ENCODE results near the gene WNT4. TPM values are rescaled to one million over a fixed set of nuclear protein-coding genes. Genes with fewer than 3 reads are reported as not detected.

Gene WNT4
- total RNA-seq, 1 experiment from 2014 or later: 0.92 TPM

GRCh38 chr1:22107126-22107525, 35.8 kb downstream of the WNT4 start:
- Histone ChIP-seq H3K27me3 (ENCODE audit: control insufficient read depth, insufficient read depth, low read length) (no peaks in the 10 kb centered on the region), H3K4me3 (ENCODE audit: low read depth in 2 of 2, low read length in 2 of 2) (no peak overlapping the region), H3K27ac (ENCODE audit: low read length) (no peak overlapping the region), H3K9me3 (ENCODE audit: control insufficient read depth, insufficient read depth, low read depth, low read length) (no peaks in the 10 kb centered on the region), H3K36me3 (ENCODE audit: control insufficient read depth, insufficient read depth, low read length) (peaks cover 3% of the 10 kb centered on the region; the same call in 1 of the 2 replicates), H3K4me1 (ENCODE audit: control insufficient read depth, insufficient read depth, low read length) (no peaks in the 10 kb centered on the region)
- POLR2A ChIA-PET: no interaction called here
- intact Hi-C loops (cut with micrococcal nuclease; ENCODE audit: unreplicated experiment) (loop anchor here (10.0 kb wide), 1 partner anchor 308 kb away; no protein-coding TSS in a partner anchor), in situ Hi-C loops (cut with HindIII; ENCODE audit: low pct_unique_long_range_greater_than_20kb, low sequenced_read_pairs) (no loop called here)
- CTCF ChIA-PET: no interaction called here
- DNase-seq (ENCODE audit: low read depth, low spot score): no peak
- TF ChIP-seq TCF7L2 (IDR thresholded peaks at IDR 0.05; ENCODE audit: low read depth, low read length): no peak
- TF ChIP-seq POLR2AphosphoS5 (IDR thresholded peaks at IDR 0.05; ENCODE audit: low read depth, low read length): no peak
- no peak for TF ChIP-seq SIN3A (IDR thresholded peaks at IDR 0.05; ENCODE audit: borderline replicate concordance, insufficient read depth, low read depth, low read length)
- TF ChIP-seq CTCF (IDR thresholded peaks at IDR 0.05): no peak
- no peak for TF ChIP-seq REST (IDR thresholded peaks at IDR 0.05; ENCODE audit: insufficient read depth in 1 of 2, low read depth in 2 of 2, low read length in 1 of 2)
- ATAC-seq: no peak
- BruUV-seq (replicated peaks): no TSS peak

- intact Hi-C loops (cut with micrococcal nuclease; ENCODE audit: unreplicated experiment): loop anchor here (10.0 kb wide), 1 partner anchor 309 kb away; no protein-coding TSS in a partner anchor
- BruUV-seq (replicated peaks): no TSS peak
- Histone ChIP-seq H3K36me3 (ENCODE audit: control insufficient read depth, insufficient read depth, low read length) (peaks cover 5% of the 10 kb centered on the region; the same call in 1 of the 2 replicates), H3K27ac (ENCODE audit: low read length) (no peak overlapping the region), H3K4me1 (ENCODE audit: control insufficient read depth, insufficient read depth, low read length) (no peaks in the 10 kb centered on the region; the same call in 1 of the 2 replicates), H3K9me3 (ENCODE audit: control insufficient read depth, insufficient read depth, low read depth, low read length) (no peaks in the 10 kb centered on the region), H3K27me3 (ENCODE audit: control insufficient read depth, insufficient read depth, low read length) (no peaks in the 10 kb centered on the region), H3K4me3 (ENCODE audit: low read depth in 2 of 2, low read length in 2 of 2) (no peak overlapping the region)
- 0 out of 2 replicates have a peak, but pooled peaks have one; percentile 25 for TF ChIP-seq POLR2AphosphoS5 (IDR thresholded peaks at IDR 0.05; ENCODE audit: low read depth, low read length)
- no peak for TF ChIP-seq SIN3A (IDR thresholded peaks at IDR 0.05; ENCODE audit: borderline replicate concordance, insufficient read depth, low read depth, low read length)
- TF ChIP-seq TCF7L2 (IDR thresholded peaks at IDR 0.05; ENCODE audit: low read depth, low read length): no peak
- no peak for TF ChIP-seq REST (IDR thresholded peaks at IDR 0.05; ENCODE audit: insufficient read depth in 1 of 2, low read depth in 2 of 2, low read length in 1 of 2)
- peak; percentile 88 for TF ChIP-seq CTCF (IDR thresholded peaks at IDR 0.05)
- in situ Hi-C loops (cut with HindIII; ENCODE audit: low pct_unique_long_range_greater_than_20kb, low sequenced_read_pairs): no loop called here
- POLR2A ChIA-PET: no interaction called here
- CTCF ChIA-PET: interaction anchor here (0.5 to 1.0 kb wide), 2 partner anchors 41 to 311 kb away, joined by 3 to 5 read pairs; no protein-coding TSS in a partner anchor
- DNase-seq (ENCODE audit: low read depth, low spot score) (peak; percentile 36), ATAC-seq (peak; percentile 73)
Measured at GRCh38 chr1:22105611-22106207, 37.2 kb downstream of the WNT4 start.
